HG03196 (cell line): ENCODE data around the gene ANO6.

Source experiments
- ATAC-seq: cut with Tn5 transposase; IDR thresholded peaks from one replicate; pipeline ENCODE4 v1.9.1; 2021; ENCODE audit not compliant: unreplicated experiment

Gene ANO6

DNA sequence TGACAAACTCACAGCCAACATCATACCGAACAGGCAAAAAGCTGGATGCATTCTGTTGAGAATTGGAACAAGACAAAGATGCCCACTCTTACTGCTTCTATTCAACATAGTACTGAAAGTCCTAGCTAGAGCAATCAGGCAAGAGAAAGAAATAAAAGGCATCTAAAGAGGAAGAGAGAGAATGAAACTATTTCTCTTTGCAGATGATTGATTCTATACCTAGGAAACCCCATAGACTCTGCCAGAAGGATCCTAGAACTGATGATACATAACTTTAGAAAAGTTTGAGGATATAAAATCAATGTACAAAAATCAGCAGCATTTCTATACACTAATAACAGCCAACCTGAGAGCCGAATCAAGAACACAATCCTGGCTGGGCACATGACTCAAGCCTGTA lies 6.1 kb upstream of the ANO6 start:
- no peak for ATAC-seq

GRCh38 chr12:45212064-45212463 lies 3.8 kb upstream of the ANO6 start:
- ATAC-seq = no peak

- no peak for ATAC-seq
Observed at GRCh38 chr12:45213107-45213506, 2.8 kb upstream of the ANO6 start.

DNA sequence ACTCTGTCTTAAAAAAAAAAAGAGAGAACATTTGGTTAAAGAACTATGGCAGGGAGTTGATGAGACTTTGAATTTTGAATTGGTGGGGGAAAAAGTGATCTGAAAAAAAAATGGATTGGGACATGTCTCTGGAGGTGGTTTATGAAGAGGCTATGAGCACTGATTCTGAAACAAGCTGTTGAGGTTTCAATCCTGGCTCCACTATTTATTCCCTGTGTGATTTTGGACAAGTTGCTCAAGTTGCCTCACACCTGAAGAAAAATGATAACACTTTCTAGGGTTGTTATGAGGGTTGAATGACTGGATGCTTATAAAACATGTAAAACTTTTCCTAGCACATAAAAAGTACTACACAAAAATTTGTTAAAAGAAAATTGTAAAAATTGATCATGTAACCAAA lies 1.8 kb upstream of the ANO6 start:
- no peak for ATAC-seq

- no peak for ATAC-seq
Observed at GRCh38 chr12:45214749-45215418, 1.0 kb upstream of the ANO6 start.

- peak; percentile 43 for ATAC-seq
Observed at GRCh38 chr12:45216230-45216982, 511 bp downstream of the ANO6 start.

DNA sequence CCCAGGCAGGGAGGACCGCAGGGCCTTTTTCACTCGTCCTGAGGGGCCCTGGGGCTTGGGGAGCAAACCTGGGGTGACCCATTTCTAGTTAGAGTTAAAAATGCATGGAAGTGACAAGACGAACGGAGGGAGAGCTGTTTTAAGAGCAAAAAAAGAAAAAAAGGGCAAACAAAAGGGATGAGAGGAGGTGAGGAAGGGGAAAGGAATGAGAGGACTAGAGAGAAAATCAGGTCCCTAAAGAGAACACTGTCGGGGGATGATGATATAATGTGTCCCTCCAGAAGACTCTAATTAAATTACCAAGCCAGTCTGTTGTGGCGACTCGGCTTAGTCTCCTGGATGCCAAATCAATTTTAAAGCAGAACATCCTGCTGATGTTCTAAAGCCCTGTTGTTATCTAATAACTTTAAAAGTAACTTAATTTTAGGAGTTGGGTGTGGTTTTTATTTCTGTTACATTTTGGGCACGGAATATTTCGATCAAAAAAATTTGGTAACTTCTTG lies 1.1 kb downstream of the ANO6 start:
- ATAC-seq = no peak

GRCh38 chr12:45217846-45218245 lies 2.0 kb downstream of the ANO6 start:
- ATAC-seq = no peak

GRCh38 chr12:45219621-45220020 lies 3.7 kb downstream of the ANO6 start:
- ATAC-seq = no peak

DNA sequence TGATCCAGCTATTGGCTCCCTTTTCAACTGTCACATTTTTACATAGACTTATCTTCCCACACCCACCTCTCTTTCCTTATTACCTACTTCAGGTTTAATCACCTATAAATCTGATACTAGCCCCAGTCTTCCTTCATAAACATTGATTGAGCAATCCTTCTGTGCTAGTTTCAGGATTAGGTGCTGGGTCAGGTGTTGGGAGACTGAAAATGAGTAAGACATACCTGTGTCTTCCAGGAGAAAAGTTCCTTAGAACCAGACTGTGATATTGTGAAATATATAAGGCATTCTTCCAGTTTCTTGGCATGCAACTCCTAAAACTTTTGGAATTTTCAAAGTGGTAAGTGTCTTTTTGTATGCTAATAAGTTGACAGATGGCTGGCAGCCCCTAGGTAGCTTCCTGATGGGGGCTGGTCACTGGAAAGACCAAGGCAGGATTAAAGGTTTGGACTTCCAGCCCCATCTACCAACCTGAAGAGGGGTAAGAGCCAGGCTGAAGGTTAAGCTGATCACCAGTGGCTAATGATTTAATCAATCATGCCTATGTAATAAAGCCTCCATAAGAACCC lies 4.6 kb downstream of the ANO6 start:
- ATAC-seq = no peak

DNA sequence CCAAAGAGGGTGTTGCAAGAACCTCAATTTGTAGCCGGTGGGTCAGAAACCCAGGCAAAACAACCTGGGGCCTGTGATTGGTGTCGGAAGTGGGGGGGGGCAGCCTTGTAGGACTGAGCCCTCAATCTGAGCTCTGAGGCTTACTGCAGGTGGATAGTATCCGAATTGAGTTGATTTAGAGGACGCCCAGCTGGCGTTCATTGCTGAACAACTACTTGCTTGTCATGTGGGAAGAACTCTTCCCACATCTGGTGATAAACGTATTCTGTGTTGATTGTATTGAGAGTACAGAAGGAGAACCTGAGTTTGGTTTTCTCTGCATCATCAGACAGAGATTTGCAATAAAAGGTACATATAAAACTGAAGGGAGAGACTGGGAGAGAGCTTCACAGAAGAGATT lies 5.1 kb downstream of the ANO6 start:
- no peak for ATAC-seq

GRCh38 chr12:45223868-45224267 lies 8.0 kb downstream of the ANO6 start:
- no peak for ATAC-seq

DNA sequence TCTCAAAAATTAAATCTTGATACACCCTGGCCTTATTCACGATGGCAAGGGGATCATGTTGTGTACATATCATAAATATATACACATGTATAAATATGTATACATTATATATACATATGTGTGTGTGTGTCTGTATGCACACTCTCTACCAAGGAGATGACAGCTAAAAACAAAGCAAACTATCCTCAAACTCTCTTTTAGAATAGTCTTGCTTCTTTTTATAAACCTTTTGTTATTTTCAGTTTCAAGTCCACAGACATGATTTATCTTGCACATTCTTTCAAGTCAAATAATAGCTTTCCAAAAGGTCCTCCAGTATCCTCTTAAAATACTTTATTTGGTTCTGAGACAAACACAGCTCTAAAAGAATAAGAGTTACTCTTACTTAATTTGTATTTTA lies 8.4 kb downstream of the ANO6 start:
- no peak for ATAC-seq

- ATAC-seq = no peak
Observed at GRCh38 chr12:45226021-45226420, 10.1 kb downstream of the ANO6 start.

DNA sequence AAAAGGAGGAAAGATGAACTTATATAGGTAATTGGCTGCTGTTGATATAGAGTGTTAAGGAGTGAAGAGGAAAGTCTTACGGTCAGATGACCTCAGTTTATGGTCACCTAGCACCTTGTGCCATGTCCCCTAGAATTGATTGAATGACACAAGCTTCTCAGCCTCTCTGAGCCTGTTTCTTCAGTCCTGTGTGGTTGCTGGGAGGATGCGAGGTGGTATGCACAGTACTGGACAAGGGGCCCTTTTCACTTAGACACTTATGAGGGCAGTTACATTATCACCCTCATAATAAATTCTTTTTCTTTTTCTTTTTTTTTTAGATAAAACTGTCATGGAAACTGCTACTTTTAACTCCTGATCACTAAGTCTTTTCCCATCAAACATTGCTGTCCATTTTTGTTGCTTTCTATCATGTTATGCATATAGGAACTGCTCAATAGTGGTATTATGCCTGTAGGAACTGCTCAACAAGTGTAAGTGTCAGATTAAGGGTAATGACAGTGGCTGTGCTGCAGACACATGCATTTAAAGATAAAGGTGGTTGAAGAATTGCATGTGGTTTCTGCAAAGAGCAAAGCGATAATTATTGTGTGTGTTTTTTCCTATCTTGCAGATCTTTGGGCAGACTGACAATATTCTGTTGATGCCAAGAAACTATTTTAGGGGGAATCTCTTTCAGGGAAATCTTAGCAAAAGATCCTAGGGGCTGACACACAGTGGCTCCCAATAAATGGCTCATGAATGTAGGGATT lies 11.6 kb downstream of the ANO6 start:
- ATAC-seq = no peak

DNA sequence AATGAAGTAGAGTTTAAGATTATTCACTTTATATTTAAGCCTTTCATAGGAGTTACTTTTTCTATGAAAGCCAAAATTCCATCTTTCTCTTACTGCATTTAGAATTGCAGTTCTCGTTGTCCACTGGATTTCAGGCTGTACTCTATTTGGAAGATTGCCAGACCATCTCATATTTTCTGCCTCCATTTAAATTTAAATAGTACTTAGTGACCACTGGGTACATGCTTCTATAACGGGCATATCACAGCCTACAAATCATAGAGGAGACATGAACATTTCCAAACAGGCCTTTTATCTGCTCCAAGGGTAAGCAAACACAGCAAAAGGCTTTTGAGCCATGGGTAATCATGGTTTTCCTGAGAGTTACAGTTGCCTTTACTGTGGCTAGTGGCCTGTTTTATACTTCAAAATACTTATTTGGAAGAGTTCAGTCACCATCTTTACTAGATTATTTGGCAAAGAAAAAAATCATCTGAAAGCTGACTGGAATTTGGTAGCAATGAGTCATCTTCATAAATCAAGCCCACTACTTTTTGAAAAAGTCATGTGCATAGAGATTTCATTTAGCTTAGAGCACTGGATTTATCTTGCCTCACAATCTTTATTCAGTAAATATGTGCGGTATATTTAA lies 15.7 kb downstream of the ANO6 start:
- ATAC-seq = no peak

- ATAC-seq = no peak
Observed at GRCh38 chr12:45232146-45232755, 16.4 kb downstream of the ANO6 start.

- ATAC-seq = peak; percentile 43
Observed at GRCh38 chr12:45232756-45233372, 17.0 kb downstream of the ANO6 start.

DNA sequence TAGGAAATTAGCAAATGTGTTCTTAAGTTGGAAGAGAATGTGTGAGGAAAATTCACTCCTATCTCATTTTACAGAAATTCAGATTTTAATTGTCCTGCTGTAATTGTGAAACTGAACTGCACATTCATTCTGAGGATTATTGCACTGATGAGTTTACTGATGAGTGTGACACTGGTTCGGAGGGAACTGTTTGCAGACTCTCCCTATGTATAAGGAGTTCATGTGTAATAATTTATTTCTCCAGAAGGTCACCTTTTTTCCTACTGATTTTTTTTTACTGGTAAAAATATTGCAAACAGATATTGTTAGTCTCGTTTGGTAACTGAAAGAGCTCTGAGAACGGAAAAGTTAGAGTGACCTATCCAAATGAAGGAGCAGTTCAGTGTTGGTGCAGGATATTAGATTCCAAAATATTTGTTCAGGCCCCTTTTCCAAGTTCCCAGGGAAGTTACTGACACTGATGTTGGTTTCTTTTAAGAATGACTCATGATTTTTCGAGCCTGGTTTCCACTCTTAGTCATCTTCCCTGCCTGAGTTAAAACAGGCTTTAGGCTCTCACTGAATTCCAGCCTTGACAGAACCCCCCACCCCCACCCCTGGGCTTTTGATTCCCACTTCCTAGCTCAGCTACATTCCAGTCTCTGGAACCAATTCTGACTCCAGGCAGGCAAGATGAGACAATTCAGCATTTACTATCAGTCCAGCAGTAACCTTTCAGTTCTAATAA lies 18.4 kb downstream of the ANO6 start:
- ATAC-seq = no peak
